HG02981 (cell line): ENCODE measurements around the gene TMSB10.
"Not testable (repeated sequence)": the region's sequence is repeated elsewhere in the genome, so short reads cannot be mapped to it uniquely, and the experiment has no call there.

Experiments
- ATAC-seq: cut with Tn5 transposase; IDR thresholded peaks from one replicate; pipeline ENCODE4 v1.9.1; 2021; ENCODE audit warnings: mild to moderate bottlenecking, moderate library complexity; ENCODE audit not compliant: unreplicated experiment

The TMSB10 gene

DNA sequence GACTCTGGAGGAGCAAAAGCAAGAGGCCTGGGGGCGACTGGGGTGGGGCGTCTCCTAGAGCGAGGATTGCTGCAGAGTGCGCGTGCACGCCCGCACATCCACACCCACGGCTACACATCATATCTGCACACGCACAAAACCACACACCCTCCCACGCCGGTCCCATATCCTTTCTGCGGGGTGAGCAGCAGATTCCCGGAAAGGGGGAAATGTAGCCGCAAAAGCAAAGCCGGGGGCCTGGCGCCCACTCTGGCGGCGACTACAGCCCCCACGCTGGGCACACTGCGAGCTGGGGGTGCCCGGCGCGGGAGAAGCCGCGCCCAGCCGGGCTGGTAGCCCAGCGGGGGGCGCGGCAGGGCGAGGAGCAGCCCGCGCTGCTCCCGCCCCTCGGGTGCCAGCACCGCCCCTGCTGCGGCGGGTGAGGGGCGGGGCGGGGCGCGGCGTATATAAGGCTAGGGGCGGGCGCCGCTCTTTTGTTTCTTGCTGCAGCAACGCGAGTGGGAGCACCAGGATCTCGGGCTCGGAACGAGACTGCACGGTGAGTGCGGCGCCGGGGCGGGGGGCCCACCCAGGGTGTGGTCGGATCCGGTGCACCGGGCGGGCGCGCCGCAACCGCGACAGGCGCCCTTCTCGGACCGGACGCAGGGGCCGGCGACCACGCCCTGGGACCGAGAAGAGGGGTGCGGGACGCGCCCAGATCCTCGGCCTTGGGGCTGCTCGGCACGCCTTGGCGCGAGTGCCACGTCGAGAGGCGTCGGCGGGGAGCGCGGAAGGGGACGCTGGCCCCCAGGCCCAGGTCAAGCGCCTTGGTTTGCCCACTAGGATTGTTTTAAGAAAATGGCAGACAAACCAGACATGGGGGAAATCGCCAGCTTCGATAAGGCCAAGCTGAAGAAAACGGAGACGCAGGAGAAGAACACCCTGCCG, at the start of gene TMSB10:
Gene TMSB10, plus strand, starts transcription at position 476 of the 927 bp plus-strand sequence.
- ATAC-seq = peak; percentile 63

GRCh38 chr2:84855731-84856130, 49.7 kb upstream of the TMSB10 start:
- ATAC-seq = no peak

DNA sequence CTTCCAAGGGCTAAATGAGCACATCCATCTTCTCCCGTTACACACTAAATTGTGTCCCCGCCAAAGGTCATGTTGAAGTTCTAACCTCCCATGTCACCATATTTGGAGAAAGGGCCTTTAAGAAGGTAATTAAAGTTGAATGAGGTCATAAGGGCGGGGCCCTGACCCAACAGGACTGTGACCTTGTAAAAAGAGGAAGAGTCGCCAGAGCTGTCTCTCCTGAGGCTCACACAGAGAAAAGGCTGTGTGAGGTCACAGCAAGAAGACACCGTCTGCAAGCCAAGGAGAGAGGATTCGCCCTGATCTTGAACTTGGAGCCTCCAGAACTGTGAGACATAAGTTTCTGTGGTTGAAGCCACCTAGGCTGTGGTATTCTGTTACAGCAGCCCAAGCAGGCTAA, 48.7 kb upstream of the TMSB10 start:
- peak; percentile 65 for ATAC-seq

DNA sequence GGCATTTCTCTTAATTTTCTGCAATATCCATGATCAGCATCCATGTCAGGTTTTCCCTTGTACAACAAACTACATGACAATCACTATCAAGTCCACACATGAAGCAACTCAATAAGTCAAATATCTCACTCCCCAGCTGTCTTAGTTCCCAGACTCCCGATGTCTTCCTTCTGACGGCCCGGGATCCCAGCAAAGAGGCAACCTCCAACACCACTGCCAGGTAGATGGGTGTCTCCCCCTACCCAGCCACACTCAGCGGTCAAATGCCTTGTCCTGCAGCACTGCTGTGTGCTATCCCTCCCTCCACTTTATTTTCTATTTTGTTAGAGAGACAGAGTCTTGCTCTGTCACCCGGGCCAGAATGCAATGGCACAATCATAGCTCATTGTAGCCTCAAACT, 47.9 kb upstream of the TMSB10 start:
- no peak for ATAC-seq

DNA sequence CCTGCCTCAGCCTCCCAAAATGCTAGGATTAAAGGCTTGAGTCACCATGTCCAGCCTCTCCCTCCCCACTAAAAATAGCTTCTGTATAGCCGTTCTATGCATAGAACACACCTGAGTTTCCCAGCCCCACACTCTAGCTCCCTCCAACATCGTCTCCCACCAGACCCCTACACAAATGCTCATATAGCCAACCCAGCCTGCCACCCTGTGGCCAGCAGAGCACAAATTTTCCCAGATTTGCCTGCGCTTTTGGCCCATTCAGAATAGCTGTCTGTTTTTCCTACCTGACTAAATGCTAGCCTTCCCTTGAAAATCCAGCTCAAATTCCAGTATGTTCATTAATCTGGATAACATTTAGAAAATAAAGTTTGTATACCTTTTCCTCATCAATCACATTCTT, 47.3 kb upstream of the TMSB10 start:
- no peak for ATAC-seq

DNA sequence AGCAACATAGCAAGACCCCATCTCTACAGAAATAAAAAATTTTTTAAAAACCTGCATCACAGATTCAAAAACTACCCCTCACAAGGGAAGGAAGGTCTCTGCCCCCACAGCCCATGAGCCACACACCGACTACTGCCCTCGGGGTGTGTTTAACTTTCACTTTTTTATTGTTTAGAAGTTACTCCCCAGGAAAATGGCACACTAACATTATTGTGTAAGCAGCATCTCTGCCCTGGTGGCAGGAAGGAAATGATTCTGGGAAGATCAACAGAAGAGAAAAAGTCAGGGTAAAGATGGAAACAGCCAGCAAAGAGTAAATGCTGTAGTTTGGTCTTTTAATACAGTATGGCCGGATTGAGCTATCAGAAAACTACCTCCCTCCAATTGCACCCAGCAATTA, 46.5 kb upstream of the TMSB10 start:
- ATAC-seq = no peak

DNA sequence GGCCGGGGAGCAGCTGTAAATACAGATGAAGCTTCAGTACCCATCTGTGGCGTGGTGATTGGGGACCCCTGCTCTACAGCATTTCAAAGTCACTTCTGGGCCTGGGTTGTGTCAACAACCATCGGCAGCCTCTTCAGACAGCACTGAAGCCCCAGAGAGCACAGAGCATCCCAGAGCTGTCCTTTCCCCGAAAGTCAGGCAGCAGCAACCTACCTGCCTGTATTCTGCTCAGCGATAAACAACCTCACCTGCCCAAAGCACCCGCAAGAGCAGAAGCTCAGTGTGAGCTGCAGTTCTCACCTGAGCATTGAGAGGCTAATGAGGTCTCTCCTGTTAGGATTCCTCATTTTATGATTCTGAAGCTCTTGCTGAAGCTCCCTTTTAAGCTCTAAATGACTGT, 43.9 kb upstream of the TMSB10 start:
- no peak for ATAC-seq

- ATAC-seq = no peak
Measured at GRCh38 chr2:84862006-84862405, 43.5 kb upstream of the TMSB10 start.

DNA sequence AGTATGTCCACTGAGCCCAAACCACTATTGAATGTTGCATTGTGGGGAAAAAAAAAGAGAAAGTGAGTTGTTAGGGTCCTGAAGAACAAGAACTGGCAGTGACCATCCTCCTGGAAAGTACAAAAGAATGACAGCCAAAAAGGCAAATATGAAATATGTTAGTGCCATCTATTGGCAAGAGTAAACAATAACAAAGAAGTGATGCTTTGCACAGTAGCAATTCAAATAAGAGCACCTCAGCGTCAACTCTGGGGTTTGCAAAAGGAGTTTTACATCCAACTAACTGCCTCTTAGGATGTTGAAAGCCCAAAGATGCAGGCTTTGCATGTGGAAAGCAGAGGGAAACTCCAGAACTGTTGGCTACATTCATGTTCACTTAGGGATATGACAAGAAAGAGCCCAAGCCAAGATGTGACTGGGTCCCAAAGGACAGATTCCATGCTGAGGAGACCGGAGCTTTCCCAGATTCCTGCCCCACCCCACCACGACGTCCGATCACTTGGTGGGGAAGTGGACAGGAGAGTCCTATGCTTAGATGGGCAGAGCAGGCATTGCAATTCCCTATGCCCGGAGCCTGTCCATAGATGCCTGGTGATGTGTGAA, 40.2 kb upstream of the TMSB10 start:
- ATAC-seq = no peak

DNA sequence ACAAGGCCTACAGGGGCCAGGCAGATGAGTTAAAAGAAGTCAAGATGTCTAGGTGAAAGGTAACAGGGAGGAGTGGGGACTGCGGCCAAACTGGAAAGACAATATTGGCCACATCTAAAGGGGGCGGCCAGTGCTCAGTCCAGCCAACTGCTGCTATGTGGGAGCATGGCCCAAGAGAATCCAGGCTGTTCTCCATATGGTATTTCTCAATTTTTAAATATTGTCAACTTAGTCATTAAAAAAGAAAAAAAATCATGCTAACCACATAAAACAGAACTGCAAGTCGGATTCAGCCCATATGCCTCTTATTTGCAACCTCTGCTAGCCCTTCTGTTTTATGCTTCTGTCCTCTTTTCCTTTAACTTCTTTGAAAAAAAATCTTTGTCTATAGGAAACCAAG, 39.3 kb upstream of the TMSB10 start:
- ATAC-seq = no peak

- ATAC-seq = not testable (repeated sequence)
Measured at GRCh38 chr2:84868327-84868726, 37.1 kb upstream of the TMSB10 start.

DNA sequence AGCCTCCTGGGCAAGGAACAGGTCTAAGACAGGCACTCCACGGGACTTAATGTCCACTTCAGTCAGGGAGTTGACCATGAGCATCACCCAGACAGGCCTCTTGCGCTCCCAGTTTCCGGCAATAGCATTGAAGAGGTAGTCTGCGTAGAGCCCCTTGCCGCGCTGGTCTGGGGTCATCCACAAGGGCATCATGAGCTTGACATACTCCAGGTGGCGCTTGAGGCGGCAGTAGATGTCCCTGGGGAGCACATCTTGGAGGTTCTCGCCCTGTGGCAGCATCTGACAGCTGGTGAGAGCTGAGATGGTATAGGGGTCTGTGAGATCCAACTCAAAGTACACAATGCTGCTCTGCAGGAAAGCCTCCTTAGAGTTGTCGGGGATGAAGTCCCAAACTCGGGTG, 35.1 kb upstream of the TMSB10 start:
- no peak for ATAC-seq

DNA sequence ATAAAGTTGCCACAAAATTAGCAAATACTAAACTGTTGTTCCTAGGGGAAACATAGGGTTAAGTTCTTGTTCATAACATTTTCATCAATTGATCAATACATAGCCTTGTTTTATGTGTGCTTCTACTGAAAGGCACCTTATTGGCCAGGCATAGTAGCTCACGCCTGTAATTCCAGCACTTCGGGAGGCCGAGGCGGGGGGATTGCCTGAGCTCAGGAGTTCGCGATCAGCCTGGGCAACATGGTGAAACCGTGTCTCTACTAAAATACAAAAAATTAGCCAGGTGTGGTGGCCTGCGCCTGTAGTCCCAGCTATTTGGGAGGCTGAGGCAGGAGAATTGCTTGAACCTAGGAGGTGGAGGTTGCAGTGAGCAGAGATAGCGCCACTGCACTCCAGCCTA, 32.8 kb upstream of the TMSB10 start:
- not testable (repeated sequence) for ATAC-seq

DNA sequence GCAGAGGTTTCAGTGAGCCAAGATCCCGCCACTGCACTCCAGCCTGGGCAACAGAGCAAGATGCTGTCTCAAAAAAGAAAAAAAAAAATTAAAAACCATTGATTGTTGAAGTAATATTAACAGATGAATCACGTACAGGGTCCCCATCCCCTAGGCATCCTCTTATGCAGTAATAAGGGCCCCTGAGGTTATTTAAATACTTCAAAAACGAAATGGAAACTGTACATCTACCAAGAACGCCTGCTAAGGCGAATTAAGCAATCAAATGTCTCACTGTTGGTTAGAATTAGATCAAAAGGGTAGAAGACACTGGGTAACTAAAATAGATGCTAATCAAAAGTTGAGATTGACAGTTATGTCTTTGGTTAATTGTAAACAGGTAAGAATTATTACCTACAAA, 32.1 kb upstream of the TMSB10 start:
- no peak for ATAC-seq

- ATAC-seq = no peak
Measured at GRCh38 chr2:84874381-84875212, 30.9 kb upstream of the TMSB10 start.

GRCh38 chr2:84875213-84875560, 30.3 kb upstream of the TMSB10 start:
- no peak for ATAC-seq

DNA sequence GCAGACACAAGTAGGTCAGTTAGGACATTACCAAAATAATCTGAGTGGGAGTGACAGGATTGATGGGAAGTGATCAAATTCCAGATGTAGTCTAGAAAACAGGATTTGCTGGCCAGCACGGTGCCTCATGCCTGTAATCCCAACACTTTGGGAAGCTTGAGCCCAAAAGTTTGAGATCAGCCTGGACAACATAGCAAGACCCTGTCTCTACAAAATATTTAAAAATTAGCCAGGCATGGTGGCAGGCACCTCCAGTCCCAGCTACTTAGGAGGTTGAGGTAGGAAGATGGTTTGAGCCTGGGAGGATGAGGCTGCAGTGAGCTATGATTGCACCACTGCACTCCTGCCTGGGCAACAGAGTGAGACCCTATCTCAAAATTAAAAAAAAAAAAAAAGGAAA, 29.8 kb upstream of the TMSB10 start:
- ATAC-seq = not testable (repeated sequence)

DNA sequence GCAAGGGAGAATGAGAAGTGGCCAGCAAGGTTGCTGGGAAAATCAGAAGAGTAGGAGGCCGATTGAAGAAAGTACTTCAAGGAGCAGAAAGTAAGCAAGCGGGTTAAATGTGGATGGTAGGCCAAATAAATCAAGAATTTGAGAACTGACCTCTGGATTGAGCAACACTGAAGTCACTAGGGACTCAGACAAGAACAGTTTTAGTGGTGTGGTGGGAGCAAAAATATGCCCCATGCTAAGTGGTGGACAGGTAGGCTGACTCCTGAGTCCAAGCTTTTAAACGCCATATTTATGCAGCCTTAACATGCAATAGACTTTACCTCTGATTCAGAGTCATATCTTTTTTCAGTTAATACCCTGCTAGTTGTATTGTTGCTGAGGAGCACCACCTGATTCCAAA, 29.1 kb upstream of the TMSB10 start:
- ATAC-seq = no peak

- no peak for ATAC-seq
Measured at GRCh38 chr2:84878459-84878858, 27.0 kb upstream of the TMSB10 start.

DNA sequence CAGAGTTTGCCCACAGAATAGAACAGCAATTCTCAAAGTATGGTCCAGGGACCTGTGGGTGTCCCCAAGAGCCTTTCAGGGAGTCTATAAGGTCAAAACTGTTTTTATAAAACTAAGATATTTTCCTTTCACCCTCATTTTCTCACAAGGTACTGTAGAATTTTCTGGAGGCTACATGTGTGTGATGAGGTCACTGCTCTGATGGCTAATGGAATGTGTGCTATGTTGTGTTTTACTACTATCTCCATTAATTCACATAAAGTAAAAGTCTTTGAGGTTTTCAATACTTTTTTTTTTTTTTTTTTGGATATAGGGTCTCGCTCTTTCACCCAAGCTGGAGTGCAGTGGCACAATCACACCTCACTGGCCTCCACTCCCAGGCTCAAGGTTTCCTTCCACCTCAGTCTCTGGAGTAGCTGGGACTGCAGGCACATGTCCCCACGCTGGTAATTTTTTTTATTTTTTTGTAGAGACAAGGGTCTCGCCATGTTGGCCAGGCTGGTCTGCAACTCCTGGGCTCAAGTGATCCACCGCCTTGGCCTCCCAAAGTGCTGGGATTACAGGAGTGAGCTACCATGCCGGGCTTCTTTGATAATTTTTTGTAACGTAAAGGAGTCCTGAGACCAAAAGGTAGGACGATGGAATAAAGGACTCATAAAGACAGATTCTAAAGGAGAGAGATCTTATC, 26.4 kb upstream of the TMSB10 start:
- ATAC-seq = no peak
